ENCODE data around the gene XRCC5.

The XRCC5 gene

DNA sequence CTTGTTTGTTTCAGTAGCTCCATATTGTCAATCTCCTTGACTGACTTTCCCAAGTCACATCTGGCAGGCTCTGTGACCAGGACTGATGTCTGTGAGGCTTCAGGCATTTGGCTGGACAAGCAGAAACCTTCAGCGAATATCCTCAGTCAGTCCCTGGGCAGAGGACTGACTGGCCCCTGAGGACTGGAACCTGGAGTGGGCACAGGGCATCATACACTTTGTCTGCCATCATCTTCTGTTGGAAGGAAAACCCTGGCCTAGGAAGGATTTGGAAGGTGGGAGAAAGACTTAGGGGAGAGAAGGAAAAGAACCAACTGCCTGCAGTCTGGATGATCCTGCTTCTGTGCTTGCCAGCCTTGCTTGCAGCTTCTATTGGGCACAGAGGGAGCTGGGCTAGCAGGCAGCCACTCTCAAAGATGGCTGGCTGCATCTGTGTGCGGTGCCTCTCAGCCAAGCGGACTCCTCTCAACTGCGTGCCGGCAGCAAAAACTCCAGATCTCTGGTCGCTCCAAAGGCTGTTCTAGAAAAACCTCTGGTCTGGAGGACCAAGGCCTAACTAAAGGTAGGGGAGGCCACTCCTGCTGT, 136.3 kb downstream of the XRCC5 start:
- TF ChIP-seq, protein P1, sequence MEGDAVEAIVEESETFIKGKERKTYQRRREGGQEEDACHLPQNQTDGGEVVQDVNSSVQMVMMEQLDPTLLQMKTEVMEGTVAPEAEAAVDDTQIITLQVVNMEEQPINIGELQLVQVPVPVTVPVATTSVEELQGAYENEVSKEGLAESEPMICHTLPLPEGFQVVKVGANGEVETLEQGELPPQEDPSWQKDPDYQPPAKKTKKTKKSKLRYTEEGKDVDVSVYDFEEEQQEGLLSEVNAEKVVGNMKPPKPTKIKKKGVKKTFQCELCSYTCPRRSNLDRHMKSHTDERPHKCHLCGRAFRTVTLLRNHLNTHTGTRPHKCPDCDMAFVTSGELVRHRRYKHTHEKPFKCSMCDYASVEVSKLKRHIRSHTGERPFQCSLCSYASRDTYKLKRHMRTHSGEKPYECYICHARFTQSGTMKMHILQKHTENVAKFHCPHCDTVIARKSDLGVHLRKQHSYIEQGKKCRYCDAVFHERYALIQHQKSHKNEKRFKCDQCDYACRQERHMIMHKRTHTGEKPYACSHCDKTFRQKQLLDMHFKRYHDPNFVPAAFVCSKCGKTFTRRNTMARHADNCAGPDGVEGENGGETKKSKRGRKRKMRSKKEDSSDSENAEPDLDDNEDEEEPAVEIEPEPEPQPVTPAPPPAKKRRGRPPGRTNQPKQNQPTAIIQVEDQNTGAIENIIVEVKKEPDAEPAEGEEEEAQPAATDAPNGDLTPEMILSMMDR (IDR thresholded peaks at IDR 0.05; ENCODE audit: insufficient read depth, missing control alignments) = no peak
- FAIRE-seq = no peak
- no peak for DNase-seq (ENCODE audit: insufficient read length, low spot score)

- FAIRE-seq (no peak), DNase-seq (ENCODE audit: insufficient read length, low spot score) (no peak)
- TF ChIP-seq, protein P1 (IDR thresholded peaks at IDR 0.05; ENCODE audit: insufficient read depth, missing control alignments) = no peak
These were observed 137.6 kb downstream of the XRCC5 start for GRCh38 chr2:216246766-216247165.

Data from D721Med (cell line).